Measurements from ENCODE around the gene TPX2.
A peak's percentile ranks its signal among the peaks of the same experiment; 100 is the strongest.
"Not testable (repeated sequence)": the region's sequence is repeated elsewhere in the genome, so short reads cannot be mapped to it uniquely, and the experiment has no call there.

TPX2 gene

DNA sequence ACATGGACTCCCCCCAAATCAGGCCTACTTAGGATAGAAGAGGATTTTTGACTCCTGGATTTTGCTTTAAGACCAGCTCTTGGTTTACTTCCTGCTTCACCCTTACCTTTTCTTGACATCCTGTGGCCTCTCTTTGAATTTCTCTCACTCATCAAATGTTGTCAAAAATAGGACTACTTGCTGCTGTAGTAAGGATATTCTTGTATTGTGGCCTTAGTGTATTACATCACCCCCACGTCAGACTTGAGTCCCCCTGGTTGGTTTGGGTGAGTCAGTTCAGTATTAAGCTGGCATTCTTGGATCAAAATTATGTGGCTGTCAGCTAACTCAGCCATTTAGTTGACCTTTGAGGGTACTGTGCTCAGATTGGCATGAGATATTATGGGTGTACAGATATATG lies 1.1 kb downstream of the TPX2 start:
- no peak for DNase-seq (ENCODE audit: low read depth, low spot score)
- CTCF ChIA-PET: interaction anchor here (1.3 to 3.8 kb wide), 5 partner anchors 12 to 179 kb away, joined by 3 to 46 read pairs (median 12); partner anchors contain the start of gene BCL2L1
- H3K4me3 ChIP-seq (ENCODE audit: low read depth, low read length): peak overlapping the region; percentile 97
- POLR2A ChIA-PET: interaction anchor here (1.4 kb wide), 1 partner anchor 135 kb away, joined by 4 read pairs; the partner anchor contains the start of gene ID1
- TF ChIP-seq, protein P1, sequence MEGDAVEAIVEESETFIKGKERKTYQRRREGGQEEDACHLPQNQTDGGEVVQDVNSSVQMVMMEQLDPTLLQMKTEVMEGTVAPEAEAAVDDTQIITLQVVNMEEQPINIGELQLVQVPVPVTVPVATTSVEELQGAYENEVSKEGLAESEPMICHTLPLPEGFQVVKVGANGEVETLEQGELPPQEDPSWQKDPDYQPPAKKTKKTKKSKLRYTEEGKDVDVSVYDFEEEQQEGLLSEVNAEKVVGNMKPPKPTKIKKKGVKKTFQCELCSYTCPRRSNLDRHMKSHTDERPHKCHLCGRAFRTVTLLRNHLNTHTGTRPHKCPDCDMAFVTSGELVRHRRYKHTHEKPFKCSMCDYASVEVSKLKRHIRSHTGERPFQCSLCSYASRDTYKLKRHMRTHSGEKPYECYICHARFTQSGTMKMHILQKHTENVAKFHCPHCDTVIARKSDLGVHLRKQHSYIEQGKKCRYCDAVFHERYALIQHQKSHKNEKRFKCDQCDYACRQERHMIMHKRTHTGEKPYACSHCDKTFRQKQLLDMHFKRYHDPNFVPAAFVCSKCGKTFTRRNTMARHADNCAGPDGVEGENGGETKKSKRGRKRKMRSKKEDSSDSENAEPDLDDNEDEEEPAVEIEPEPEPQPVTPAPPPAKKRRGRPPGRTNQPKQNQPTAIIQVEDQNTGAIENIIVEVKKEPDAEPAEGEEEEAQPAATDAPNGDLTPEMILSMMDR (IDR thresholded peaks at IDR 0.05; ENCODE audit: insufficient read depth, low read length, missing control alignments): no peak

DNA sequence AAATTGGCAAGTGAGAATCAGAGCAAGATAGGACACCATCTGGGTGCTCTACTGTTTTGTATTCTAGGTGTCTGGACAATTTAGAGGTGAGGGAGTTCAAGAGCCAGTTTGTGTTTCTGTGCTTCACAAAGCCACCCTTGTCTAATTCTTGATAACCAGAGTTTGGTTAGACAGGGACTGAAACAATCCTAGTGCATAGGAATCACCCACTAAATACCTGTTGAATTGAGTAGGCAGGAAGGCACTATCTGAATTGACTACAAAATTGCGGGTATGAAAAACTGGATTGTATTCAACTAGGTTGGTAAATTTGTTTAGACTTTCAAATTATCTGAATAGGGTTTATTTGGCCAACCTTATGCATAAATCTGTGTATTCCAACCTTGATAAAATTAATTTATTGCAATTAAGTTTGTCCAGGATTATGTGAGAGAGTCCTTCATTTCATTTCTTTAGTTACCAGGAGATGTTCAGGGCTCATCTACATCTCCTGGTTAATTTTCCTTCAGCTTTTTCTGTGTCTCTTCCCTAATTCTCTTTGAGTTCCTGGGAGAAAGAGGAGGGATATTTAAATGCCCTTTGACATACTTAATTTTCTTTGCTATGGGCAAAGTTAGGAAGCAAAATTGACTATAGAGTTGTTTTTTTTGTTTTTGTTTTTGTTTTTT lies 1.7 kb downstream of the TPX2 start:
- DNase-seq (ENCODE audit: low read depth, low spot score): no peak
- TF ChIP-seq, protein P1 (IDR thresholded peaks at IDR 0.05; ENCODE audit: insufficient read depth, low read length, missing control alignments): no peak
- peak overlapping the region; percentile 97 for H3K4me3 ChIP-seq (ENCODE audit: low read depth, low read length)
- ChIA-PET POLR2A (no interaction called here), CTCF (interaction anchor here (1.3 to 3.8 kb wide), 4 partner anchors 12 to 180 kb away, joined by 3 to 46 read pairs (median 11); partner anchors contain the start of gene BCL2L1)

GRCh38 chr20:31746068-31746878 lies 7.2 kb downstream of the TPX2 start:
- TF ChIP-seq, protein P1 (IDR thresholded peaks at IDR 0.05; ENCODE audit: insufficient read depth, low read length, missing control alignments): no peak
- no peak for DNase-seq (ENCODE audit: low read depth, low spot score)
- no peak overlapping the region for H3K4me3 ChIP-seq (ENCODE audit: low read depth, low read length)
- CTCF ChIA-PET: interaction anchor here (0.8 to 2.7 kb wide), 4 partner anchors 8 to 112 kb away, joined by 3 to 19 read pairs (median 4); no protein-coding TSS in a partner anchor
- POLR2A ChIA-PET: no interaction called here

- CTCF ChIA-PET: interaction anchor here (0.8 to 2.7 kb wide), 2 partner anchors 23 to 113 kb away, joined by 3 to 19 read pairs; no protein-coding TSS in a partner anchor
- not testable (repeated sequence) for H3K4me3 ChIP-seq (ENCODE audit: low read depth, low read length); DNase-seq (ENCODE audit: low read depth, low spot score)
- POLR2A ChIA-PET: interaction anchor here (0.7 to 0.8 kb wide), 2 partner anchors 8 to 13 kb away, joined by 3 to 5 read pairs; partner anchors contain the start of gene TPX2
Observed at GRCh38 chr20:31747028-31747427, 7.9 kb downstream of the TPX2 start.

DNA sequence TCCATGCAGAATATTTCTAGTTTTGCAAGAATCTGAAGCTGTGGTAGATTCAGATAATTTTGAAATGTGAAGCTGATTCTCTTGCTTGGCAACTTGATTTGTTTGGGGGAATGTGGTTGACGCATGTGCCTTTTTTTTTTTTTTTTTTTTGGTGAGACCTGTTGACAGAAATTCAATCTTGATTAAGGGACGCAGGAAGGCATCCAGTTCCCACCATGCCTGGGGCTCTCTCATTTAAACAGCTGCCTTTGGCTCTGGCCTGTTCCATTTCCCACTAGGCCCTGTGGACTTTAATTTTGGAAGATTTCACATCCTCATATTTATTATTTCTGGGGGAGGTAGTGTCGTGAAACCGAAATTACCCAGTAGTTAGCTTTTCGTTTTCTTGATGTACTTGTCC lies 8.6 kb downstream of the TPX2 start:
- CTCF ChIA-PET: interaction anchor here (0.8 to 6.1 kb wide), 5 partner anchors 10 to 113 kb away, joined by 3 to 49 read pairs (median 7); partner anchors contain the start of gene BCL2L1
- no peak for DNase-seq (ENCODE audit: low read depth, low spot score)
- no peak overlapping the region for H3K4me3 ChIP-seq (ENCODE audit: low read depth, low read length)
- POLR2A ChIA-PET: interaction anchor here (0.7 to 0.8 kb wide), 2 partner anchors 9 to 12 kb away, joined by 3 to 5 read pairs; partner anchors contain the start of gene TPX2
- TF ChIP-seq, protein P1 (IDR thresholded peaks at IDR 0.05; ENCODE audit: insufficient read depth, low read length, missing control alignments): no peak

GRCh38 chr20:31749223-31749622 lies 10.1 kb downstream of the TPX2 start:
- no peak overlapping the region for H3K4me3 ChIP-seq (ENCODE audit: low read depth, low read length)
- POLR2A ChIA-PET: no interaction called here
- TF ChIP-seq, protein P1 (IDR thresholded peaks at IDR 0.05; ENCODE audit: insufficient read depth, low read length, missing control alignments): no peak
- no peak for DNase-seq (ENCODE audit: low read depth, low spot score)
- CTCF ChIA-PET: interaction anchor here (1.3 to 6.1 kb wide), 3 partner anchors 9 to 88 kb away, joined by 3 to 49 read pairs (median 9); partner anchors contain the start of gene BCL2L1
